H1 (cell line): ENCODE results near the gene AXIN2. TPM values are rescaled to one million over a fixed set of nuclear protein-coding genes. Genes with fewer than 3 reads are reported as not detected.

ENCODE experiments used
- CTCF ChIA-PET: fragments of 300-600 bp; sonication (Branson Sonifier 250); formaldehyde crosslinking; loops from one replicate; lab custom pipeline; 2021; ENCODE audit not compliant: partially characterized antibody; lab: Charles Lee
- POLR2A ChIA-PET: fragments of 300-600 bp; sonication (Branson Sonifier 250); formaldehyde crosslinking; loops from one replicate; lab custom pipeline; 2021; ENCODE audit warnings: inconsistent platforms; ENCODE audit not compliant: partially characterized antibody; lab: Charles Lee
- DNase-seq, 2 experiments: peaks; one replicate each; pipeline versions ENCODE4 v3.0.0 to v3.0.0-alpha.2; 2010 to 2022; ENCODE audit warnings: low spot score in 2 of 2, low read depth in 1 of 2, mixed read lengths in 1 of 2
- FAIRE-seq: peaks from 2 replicates; lab custom pipeline; 2011; peaks lifted over from hg19 to GRCh38; lab: Jason Lieb, UNC
- H2AFZ ChIP-seq: 2 replicates; pipeline ENCODE4 v1.8.1; 2012; ENCODE audit warnings: low read length, inconsistent platforms
- H2AK5ac ChIP-seq: 2 replicates; pipeline ENCODE4 v1.6.1; 2013; ENCODE audit warnings: low read depth, low read length
- H2BK120ac ChIP-seq: replicated peaks from 2 replicates; pipeline ENCODE3; 2013; ENCODE audit warnings: low read depth, low read length, inconsistent platforms
- H2BK12ac ChIP-seq: 2 replicates; pipeline ENCODE4 v1.6.1; 2013; ENCODE audit warnings: low read depth, low read length
- H2BK15ac ChIP-seq: 2 replicates; pipeline ENCODE4 v1.6.1; 2013; ENCODE audit warnings: low read length
- H2BK20ac ChIP-seq: 2 replicates; pipeline ENCODE4 v1.6.1; 2013; ENCODE audit warnings: low read length
- H2BK5ac ChIP-seq: 2 replicates; pipeline ENCODE4 v1.6.1; 2013; ENCODE audit warnings: low read depth, low read length
- H3K14ac ChIP-seq: 2 replicates; pipeline ENCODE4 v1.6.1; 2013; ENCODE audit warnings: inconsistent platforms; ENCODE audit not compliant: insufficient read length
- H3K18ac ChIP-seq: 2 replicates; pipeline ENCODE4 v1.6.1; 2013; ENCODE audit warnings: low read length; ENCODE audit errors: extremely low read depth
- H3K23ac ChIP-seq: 2 replicates; pipeline ENCODE4 v1.6.1; 2013; ENCODE audit warnings: inconsistent platforms; ENCODE audit not compliant: insufficient read length
- H3K23me2 ChIP-seq: 2 replicates; pipeline ENCODE4 v1.6.1; 2013; ENCODE audit warnings: low read depth, low read length
- H3K27ac ChIP-seq: 2 replicates; pipeline ENCODE4 v1.6.1; 2011; ENCODE audit warnings: low read depth, low read length, inconsistent platforms
- H3K27me3 ChIP-seq, 4 experiments: replicated peaks in 1 of 4; 1 replicate in 1 of 4; 2 replicates in 3 of 4; pipeline versions ENCODE4 v1.6.1 to v1.8.1; 2011 to 2013; ENCODE audit warnings: low read length in 3 of 4, mild to moderate bottlenecking in 3 of 4, inconsistent platforms in 2 of 4, mixed read lengths in 2 of 4, moderate library complexity in 1 of 4; ENCODE audit not compliant: control insufficient read depth in 3 of 4, insufficient read depth in 3 of 4; ENCODE audit errors: extremely low read depth in 1 of 4
- H3K36me3 ChIP-seq, 4 experiments: 2 replicates each; pipeline versions ENCODE4 v1.6.1 to v1.8.1; 2011 to 2013; ENCODE audit warnings: mild to moderate bottlenecking in 4 of 4, low read length in 3 of 4, moderate library complexity in 2 of 4, control low read depth in 1 of 4, inconsistent platforms in 1 of 4; ENCODE audit not compliant: insufficient read depth in 4 of 4, control insufficient read depth in 2 of 4
- H3K4ac ChIP-seq: replicated peaks from 2 replicates; pipeline ENCODE3; 2013; ENCODE audit warnings: low read length, low read depth, mixed read lengths, inconsistent platforms; ENCODE audit not compliant: insufficient read length
- H3K4me1 ChIP-seq, 4 experiments: replicated peaks in 1 of 4; 1 replicate in 1 of 4; 2 replicates in 3 of 4; pipeline versions ENCODE4 v1.6.1 to v1.8.1; 2011 to 2013; ENCODE audit warnings: low read length in 3 of 4, inconsistent platforms in 2 of 4, mixed read lengths in 1 of 4; ENCODE audit not compliant: insufficient read depth in 4 of 4, control insufficient read depth in 3 of 4
- H3K4me2 ChIP-seq, 2 experiments: 2 replicates each; pipeline versions ENCODE4 v1.6.1 to v1.8.1; 2011 to 2013; ENCODE audit warnings: low read depth in 2 of 2, low read length in 2 of 2, control low read depth in 1 of 2, inconsistent platforms in 1 of 2, mild to moderate bottlenecking in 1 of 2; ENCODE audit not compliant: insufficient read depth in 1 of 2
- H3K4me3 ChIP-seq, 4 experiments: fragments of 200-600, 300-600 bp in 1 of 4; sonication (generic), shearing (Covaris generic), sonication (Bioruptor Twin) in 1 of 4; 2 replicates each; pipeline versions ENCODE4 v1.5.1 to v1.8.1; 2011 to 2016; ENCODE audit warnings: low read length in 4 of 4, low read depth in 3 of 4, control low read depth in 2 of 4, inconsistent platforms in 2 of 4, mild to moderate bottlenecking in 2 of 4, mixed read lengths in 1 of 4, moderate library complexity in 1 of 4; ENCODE audit not compliant: insufficient read depth in 2 of 4; ENCODE audit errors: extremely low read depth in 1 of 4
- H3K56ac ChIP-seq: replicated peaks from 2 replicates; pipeline ENCODE3; 2013; ENCODE audit warnings: low read depth, mild to moderate bottlenecking, mixed read lengths, low read length, inconsistent platforms; ENCODE audit not compliant: insufficient read length
- H3K79me1 ChIP-seq: 2 replicates; pipeline ENCODE4 v1.6.1; 2013; ENCODE audit warnings: low read depth, low read length, control low read depth
- H3K79me2 ChIP-seq, 2 experiments: 2 replicates each; pipeline versions ENCODE4 v1.6.1 to v1.8.1; 2012 to 2013; ENCODE audit warnings: low read length in 2 of 2, mild to moderate bottlenecking in 2 of 2, inconsistent platforms in 1 of 2; ENCODE audit not compliant: insufficient read depth in 2 of 2, control insufficient read depth in 1 of 2
- H3K9ac ChIP-seq, 4 experiments: replicated peaks in 1 of 4; 1 replicate in 1 of 4; 2 replicates in 3 of 4; pipeline versions ENCODE4 v1.6.1 to v1.8.1; 2011 to 2013; ENCODE audit warnings: low read depth in 3 of 4, low read length in 3 of 4, control low read depth in 2 of 4, mild to moderate bottlenecking in 2 of 4, moderate library complexity in 2 of 4, inconsistent platforms in 1 of 4; ENCODE audit errors: extremely low read depth in 1 of 4
- H3K9me3 ChIP-seq, 2 experiments: 2 replicates each; pipeline versions ENCODE4 v1.6.1 to v1.8.1; 2012 to 2013; ENCODE audit warnings: mild to moderate bottlenecking in 2 of 2, moderate library complexity in 2 of 2, control low read depth in 1 of 2, inconsistent platforms in 1 of 2, low read depth in 1 of 2, low read length in 1 of 2, mixed read lengths in 1 of 2; ENCODE audit not compliant: insufficient read depth in 2 of 2
- H4K20me1 ChIP-seq, 2 experiments: replicated peaks in 1 of 2; 2 replicates each; pipeline versions ENCODE3 to v1.8.1; 2011 to 2013; ENCODE audit warnings: inconsistent platforms in 2 of 2, low read length in 2 of 2, mild to moderate bottlenecking in 1 of 2; ENCODE audit not compliant: insufficient read depth in 2 of 2, control insufficient read depth in 1 of 2
- H4K5ac ChIP-seq: 2 replicates; pipeline ENCODE4 v1.6.1; 2013; ENCODE audit warnings: low read length, low read depth, mixed read lengths, inconsistent platforms; ENCODE audit not compliant: insufficient read length
- H4K8ac ChIP-seq: 2 replicates; pipeline ENCODE4 v1.8.0; 2013; ENCODE audit warnings: mild to moderate bottlenecking, moderate library complexity, low read length, inconsistent platforms; ENCODE audit not compliant: insufficient read depth; ENCODE audit errors: extremely low read depth
- H4K91ac ChIP-seq: replicated peaks from 2 replicates; pipeline ENCODE3; 2013; ENCODE audit warnings: low read length, mixed read lengths, inconsistent platforms; ENCODE audit not compliant: insufficient read length
- RBBP5 ChIP-seq: IDR thresholded peaks from 2 replicates; pipeline ENCODE4 v1.7.1; 2012; ENCODE audit warnings: low read depth, mild to moderate bottlenecking, inconsistent platforms, low read length, moderate library complexity, borderline replicate concordance
- WGBS, 2 experiments: shearing (Covaris generic) in 1 of 2; methylation state at CpG; one replicate each; pipeline versions ENCODE4 v1.1.6 to v1.1.7; 2013 to 2015; ENCODE audit warnings: low lambda C conversion rate in 2 of 2, mixed read lengths in 2 of 2, inconsistent platforms in 1 of 2, low coverage in 1 of 2, missing lambda C conversion rate in 1 of 2; ENCODE audit not compliant: insufficient replicate concordance in 2 of 2, insufficient coverage in 1 of 2, insufficient read length in 1 of 2; ENCODE audit errors: extremely low coverage in 1 of 2, missing lambda C conversion rate in 1 of 2; 5-methylcytosine and 5-hydroxymethylcytosine counted together
- polyA plus RNA-seq, 7 experiments: library from polyadenylated mRNA; depleted of rRNA in 3 of 7; stranded (reverse) in 5 of 7; unstranded in 2 of 7; fragments of >200 nt in 5 of 7; fragments of 200-250 nt in 2 of 7; gene quantifications; 1 replicate in 5 of 7; 2 replicates in 1 of 7; 4 replicates in 1 of 7; pipeline versions ENCODE4 v1.2.1 to v1.2.3, GENCODE V29; 2011 to 2013; ENCODE audit warnings: missing spikeins in 2 of 7, mixed read lengths in 2 of 7
- total RNA-seq: library from RNA; stranded (reverse); fragmentation: NEBNext Ultra II Directional; extraction: Animal tissue kit (Norgen Biotek cat#: 25700); gene quantifications from 2 replicates; pipeline ENCODE4 v1.2.1, GENCODE V29; 2021

The AXIN2 gene
- total and polyA plus RNA-seq, 2 of the 8 experiments (the other 6 are each of a cell fraction or from before 2014, with no cell fraction given): 17.7 to 33.4 TPM

DNA sequence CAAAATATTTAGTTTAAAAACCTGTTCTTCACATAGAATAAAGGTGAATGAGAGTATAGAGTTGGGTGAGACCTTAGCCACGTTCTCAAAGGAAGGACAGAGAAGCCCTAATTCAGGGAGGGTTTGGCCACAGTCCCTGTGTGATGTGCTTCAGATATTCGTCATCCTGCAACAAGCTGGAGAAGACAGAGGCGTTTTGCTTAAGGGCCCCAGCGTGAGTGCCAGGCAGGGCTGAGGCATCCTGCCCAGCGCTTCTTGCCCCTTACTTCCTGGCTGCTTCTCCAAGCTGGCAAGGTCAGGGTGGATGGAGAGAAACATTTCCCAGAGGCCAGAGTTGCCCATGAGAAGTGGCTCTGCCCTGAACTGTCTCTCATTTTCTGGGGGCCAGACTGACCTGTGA, 46.9 kb downstream of the AXIN2 start:
- no peak overlapping the region for H3K9ac ChIP-seq
- no peak overlapping the region for H4K5ac ChIP-seq
- H4K91ac ChIP-seq: no peak overlapping the region
- 97% methylated on average over 5 of the region's 5 CpGs; no CpG with 5 or more reads in 1 of the 2 experiments for WGBS, 2 experiments
- H2BK5ac ChIP-seq: no peak overlapping the region
- TF ChIP-seq RBBP5: no peak
- no peak overlapping the region for H3K4me2 ChIP-seq
- H2AK5ac ChIP-seq: no peak overlapping the region
- H3K23ac ChIP-seq: no peak overlapping the region
- H2BK12ac ChIP-seq: peak overlapping the region; percentile 56; the same call in 1 of the 2 replicates
- FAIRE-seq (no peak), DNase-seq (no peak)
- no peak overlapping the region for H2BK20ac ChIP-seq
- peak overlapping the region; percentile 9; the same call in 1 of the 2 replicates for H4K8ac ChIP-seq
- H4K20me1 ChIP-seq: no peaks in the 10 kb centered on the region
- H3K4me3 ChIP-seq: no peak overlapping the region
- H3K14ac ChIP-seq: no peak overlapping the region
- H3K27ac ChIP-seq: no peak overlapping the region
- H3K56ac ChIP-seq: no peak overlapping the region
- H3K23me2 ChIP-seq: no peaks in the 10 kb centered on the region; the same call in 1 of the 2 replicates
- H3K79me2 ChIP-seq: no peaks in the 10 kb centered on the region
- ChIA-PET POLR2A (interaction anchor here (1.1 kb wide), 1 partner anchor 14 kb away, joined by 3 read pairs; no protein-coding TSS in a partner anchor), CTCF (interaction anchor here (1.0 kb wide), 2 partner anchors 8 to 220 kb away, joined by 3 read pairs; no protein-coding TSS in a partner anchor)
- no peak overlapping the region for H2BK120ac ChIP-seq
- peak overlapping the region; percentile 13 for H3K4ac ChIP-seq
- H3K27me3 ChIP-seq: no peaks in the 10 kb centered on the region
- peaks cover 1 to 7% (median 6%) of the 10 kb centered on the region in 4 experiments; a peak in 6 of 7 replicates for H3K4me1 ChIP-seq
- no peaks in the 10 kb centered on the region; a peak in 1 of 8 replicates for H3K36me3 ChIP-seq
- peak overlapping the region; percentile 73; the same call in 1 of the 2 replicates for H2BK15ac ChIP-seq
- H3K18ac ChIP-seq: no peak overlapping the region
- no peak overlapping the region for H2AFZ ChIP-seq
- H3K79me1 ChIP-seq: no peaks in the 10 kb centered on the region
- H3K9me3 ChIP-seq: no peaks in the 10 kb centered on the region
